H1 (cell line): ENCODE results near the gene ASH1L. TPM values are rescaled to one million over a fixed set of nuclear protein-coding genes. Genes with fewer than 3 reads are reported as not detected.

Experiments used
- GTF2F1 ChIP-seq: IDR thresholded peaks from 2 replicates; pipeline ENCODE4 v1.6.1; 2012; ENCODE audit warnings: low read depth, low read length, improper control_type of control experiment, borderline replicate concordance
- NANOG ChIP-seq: IDR thresholded peaks from 2 replicates; pipeline ENCODE4 v1.6.1; 2011; ENCODE audit warnings: low read length, low read depth, mild to moderate bottlenecking, inconsistent platforms; ENCODE audit not compliant: insufficient read depth, poor library complexity, severe bottlenecking
- USF2 ChIP-seq: IDR thresholded peaks from 2 replicates; pipeline ENCODE4 v1.6.1; 2011; ENCODE audit warnings: low read length, improper control_type of control experiment
- polyA plus RNA-seq, 7 experiments: library from polyadenylated mRNA; depleted of rRNA in 3 of 7; stranded (reverse) in 5 of 7; unstranded in 2 of 7; fragments of >200 nt in 5 of 7; fragments of 200-250 nt in 2 of 7; gene quantifications; 1 replicate in 5 of 7; 2 replicates in 1 of 7; 4 replicates in 1 of 7; pipeline versions ENCODE4 v1.2.1 to v1.2.3, GENCODE V29; 2011 to 2013; ENCODE audit warnings: missing spikeins in 2 of 7, mixed read lengths in 2 of 7
- total RNA-seq: library from RNA; stranded (reverse); fragmentation: NEBNext Ultra II Directional; extraction: Animal tissue kit (Norgen Biotek cat#: 25700); gene quantifications from 2 replicates; pipeline ENCODE4 v1.2.1, GENCODE V29; 2021

Gene ASH1L
- total and polyA plus RNA-seq, 2 of the 8 experiments (the other 6 are each of a cell fraction or from before 2014, with no cell fraction given), result 7.5 to 27.6 TPM

GRCh38 chr1:155526356-155526755, 36.2 kb downstream of the ASH1L start (continued):
- TF ChIP-seq NANOG, result no peak
- no peak for TF ChIP-seq USF2
- no peak for TF ChIP-seq GTF2F1
